Activated T-cell treated with anti-CD3 and anti-CD28 coated beads, Interleukin-2, amount 50 U/mL, for 72 hours (primary cell): Measurements from ENCODE around the gene MEAF6. TPM values are rescaled to one million over a fixed set of nuclear protein-coding genes. Genes with fewer than 3 reads are reported as not detected.

Experiments
- ATAC-seq, 2 donors: fragments of 150-1000 bp; cut with Tn5 transposase; replicated peaks in 1 of 2; 2 replicates each; pipeline ENCODE4 v1.10.0; 2021; ENCODE audit warnings: moderate library complexity in 2 of 2, mild to moderate bottlenecking in 1 of 2
- DNase-seq, 2 donors: peaks; one replicate each; pipeline ENCODE4 v3.0.0; 2021 to 2022; ENCODE audit warnings: mixed read lengths in 1 of 2
- H3K27ac Mint-ChIP-seq: one replicate; pipeline ENCODE4 v1.8.0; 2022; ENCODE audit warnings: mild to moderate bottlenecking, moderate library complexity, mixed read lengths
- H3K27me3 Mint-ChIP-seq: one replicate; pipeline ENCODE4 v1.8.0; 2022; ENCODE audit warnings: low read depth, mixed read lengths
- H3K36me3 Mint-ChIP-seq, 2 donors: one replicate each; pipeline ENCODE4 v1.8.0; 2022; ENCODE audit warnings: mixed read lengths in 2 of 2, mild to moderate bottlenecking in 1 of 2; ENCODE audit not compliant: insufficient read depth in 2 of 2
- H3K4me1 Mint-ChIP-seq: one replicate; pipeline ENCODE4 v1.8.0; 2022; ENCODE audit warnings: low read depth, mixed read lengths
- H3K4me3 Mint-ChIP-seq, 2 donors: one replicate each; pipeline ENCODE4 v1.8.0; 2022; ENCODE audit warnings: mild to moderate bottlenecking in 2 of 2, mixed read lengths in 2 of 2, moderate library complexity in 2 of 2
- H3K9me3 Mint-ChIP-seq, 2 donors: one replicate each; pipeline ENCODE4 v1.8.0; 2022; ENCODE audit warnings: mixed read lengths in 2 of 2
- total RNA-seq, 2 donors: library from RNA; stranded (reverse); gene quantifications; one replicate each; pipeline ENCODE4 v1.2.3, GENCODE V29; 2022

MEAF6 gene
- total RNA-seq, 2 donors from 2014 or later: 105 to 108 TPM

DNA sequence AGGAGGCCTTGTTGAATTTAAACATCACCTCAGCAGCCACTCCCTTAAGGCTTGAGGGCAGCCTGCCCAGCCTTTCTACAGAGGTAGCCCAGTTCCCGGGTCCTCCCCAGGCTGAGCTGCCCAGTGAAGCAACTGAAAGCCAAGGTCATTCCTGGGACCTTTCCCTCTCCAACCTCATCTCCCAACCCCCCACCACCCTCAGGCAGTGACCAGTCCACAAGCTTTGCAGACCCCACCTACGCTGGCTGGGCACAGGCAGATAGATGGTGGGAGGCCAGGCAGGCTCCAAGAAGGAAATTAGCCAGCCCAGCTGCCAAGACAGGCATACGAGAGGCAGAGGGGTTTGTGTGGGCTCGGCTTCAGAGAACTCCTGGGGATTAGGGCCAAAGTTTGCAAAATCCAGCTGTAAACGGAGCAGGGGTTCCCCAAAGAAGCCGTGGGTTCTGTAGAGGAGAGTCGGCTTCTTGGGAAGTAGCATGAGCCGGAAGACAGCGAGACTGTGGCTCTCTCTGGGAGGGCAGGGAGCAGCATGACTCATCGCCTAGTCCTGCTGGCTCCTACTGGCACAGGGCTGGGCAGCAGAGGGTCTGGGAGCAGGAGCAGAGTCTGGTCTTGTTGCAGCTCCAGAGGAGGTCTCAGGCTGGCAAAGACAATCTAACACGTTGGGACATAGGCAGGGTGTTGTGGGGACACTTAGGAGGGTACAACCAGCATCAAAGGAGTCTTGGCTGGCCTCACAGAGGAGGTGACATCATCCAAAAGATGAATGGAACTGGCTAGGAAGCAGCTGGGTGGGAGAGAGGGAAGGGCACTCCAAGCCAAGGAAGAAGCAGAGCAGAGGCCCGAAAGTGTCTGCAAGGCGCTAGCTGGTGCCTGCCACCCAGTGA, 43.0 kb downstream of the MEAF6 start:
- peak overlapping the region; percentile 61 for H3K27ac Mint-ChIP-seq

DNA sequence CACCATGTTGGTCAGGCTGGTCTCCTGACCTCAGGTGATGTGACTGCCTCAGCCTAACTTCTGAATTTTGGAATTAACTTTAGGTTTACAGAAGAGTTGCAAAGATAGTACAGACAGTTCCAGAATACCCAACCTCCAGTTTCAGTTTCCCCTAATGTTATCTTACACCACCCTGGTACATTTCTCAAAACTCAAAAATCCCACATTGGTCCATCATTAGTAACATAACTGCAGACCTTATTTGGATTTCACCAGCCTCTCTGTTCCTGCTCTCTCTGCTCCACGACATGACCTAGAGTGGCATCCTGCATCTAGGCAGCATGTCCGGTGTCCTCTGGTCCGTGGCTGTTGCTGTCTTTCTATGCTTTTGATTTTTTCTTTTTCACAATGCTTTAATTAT, 45.2 kb downstream of the MEAF6 start:
- Mint-ChIP-seq H3K4me1 (peaks cover 44% of the 10 kb centered on the region), H3K27ac (no peak overlapping the region), H3K27me3 (no peaks in the 10 kb centered on the region), H3K36me3 (no peaks in the 10 kb centered on the region), H3K9me3 (no peaks in the 10 kb centered on the region), H3K4me3 (peak overlapping the region in 1 of 2 donors; percentile 38)
- no peak for ATAC-seq
- DNase-seq: no peak

More for the DNA sequence above, 43.0 kb downstream of the MEAF6 start:
- peaks cover 7 to 8% of the 10 kb centered on the region in 2 donors for H3K36me3 Mint-ChIP-seq
- peak overlapping the region; percentile 87 to 91 for H3K4me3 Mint-ChIP-seq
- H3K27me3 Mint-ChIP-seq: no peaks in the 10 kb centered on the region
- H3K9me3 Mint-ChIP-seq: no peaks in the 10 kb centered on the region
- ATAC-seq: no peak
- DNase-seq: no peak
- H3K4me1 Mint-ChIP-seq: peaks cover 44% of the 10 kb centered on the region

DNA sequence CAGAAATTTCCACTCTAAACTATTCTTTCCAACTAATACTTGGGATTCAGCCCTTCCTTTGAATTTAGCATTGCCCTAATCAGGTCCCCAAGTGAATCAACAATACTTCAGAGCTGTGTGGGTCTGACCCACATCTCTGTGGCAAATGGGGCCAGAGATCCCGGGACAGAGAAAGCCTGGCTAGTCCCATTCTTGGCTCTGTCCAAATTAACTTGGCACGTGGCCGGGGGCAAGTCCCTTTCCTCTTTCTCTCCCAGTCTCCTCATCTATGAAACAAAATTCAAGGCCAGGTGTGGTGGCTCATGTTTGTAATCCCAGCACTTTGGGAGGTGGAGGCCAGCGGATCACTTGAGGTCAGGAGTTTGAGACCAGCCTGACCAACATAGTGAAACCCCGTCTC, 46.5 kb downstream of the MEAF6 start:
- no peak for ATAC-seq
- Mint-ChIP-seq H3K4me3 (no peak overlapping the region), H3K4me1 (peaks cover 35% of the 10 kb centered on the region), H3K27ac (no peak overlapping the region), H3K27me3 (no peaks in the 10 kb centered on the region), H3K36me3 (no peaks in the 10 kb centered on the region), H3K9me3 (no peaks in the 10 kb centered on the region)
- DNase-seq: no peak

DNA sequence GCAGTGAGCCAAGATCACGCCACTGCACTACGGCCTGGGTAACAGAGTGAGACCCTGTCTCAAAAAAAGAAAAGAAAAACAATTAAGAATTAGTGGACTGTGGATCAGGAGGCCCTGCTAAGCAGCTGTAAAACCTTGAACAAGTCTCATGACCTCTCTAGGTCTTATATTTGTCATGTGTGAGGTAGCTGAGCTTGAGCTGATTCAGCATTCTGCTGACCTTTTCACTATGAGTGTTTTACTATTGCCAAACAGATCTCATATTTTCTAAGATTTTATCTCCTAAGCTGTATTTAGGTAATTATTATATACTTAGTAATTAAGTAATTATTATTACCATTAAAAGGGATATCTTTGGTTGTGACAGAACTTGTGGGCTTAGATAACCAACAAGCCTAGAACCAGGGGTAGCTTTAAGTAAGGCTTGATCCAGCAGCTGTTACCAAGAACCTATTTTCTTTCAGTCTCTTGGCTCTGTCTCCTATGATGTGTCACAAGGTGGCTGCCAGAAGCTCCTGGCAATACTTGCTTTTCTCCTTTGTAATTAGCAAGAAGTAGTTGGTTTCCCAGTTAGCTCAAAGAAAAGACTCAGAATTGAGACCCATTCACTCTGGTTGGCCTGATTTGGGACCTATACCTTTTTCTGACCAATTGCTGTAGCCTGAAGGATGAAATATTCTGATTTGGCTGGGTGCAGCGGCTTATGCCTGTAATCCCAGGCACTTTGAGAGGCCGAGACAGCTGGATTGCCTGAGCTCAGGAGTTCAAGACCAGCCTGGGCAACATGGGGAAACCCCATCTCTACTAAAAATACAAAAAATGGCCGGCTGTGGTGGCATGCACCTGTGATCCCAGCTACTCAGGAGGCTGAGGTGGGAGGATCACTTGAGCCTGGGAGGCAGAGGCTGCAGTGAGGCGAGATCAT, 48.7 kb downstream of the MEAF6 start:
- Mint-ChIP-seq H3K36me3 (no peaks in the 10 kb centered on the region), H3K27ac (no peak overlapping the region), H3K9me3 (no peaks in the 10 kb centered on the region), H3K4me3 (no peak overlapping the region), H3K4me1 (peaks cover 15% of the 10 kb centered on the region), H3K27me3 (no peaks in the 10 kb centered on the region)
- DNase-seq (no peak), ATAC-seq (peak in 1 of 2 donors; percentile 70)

DNA sequence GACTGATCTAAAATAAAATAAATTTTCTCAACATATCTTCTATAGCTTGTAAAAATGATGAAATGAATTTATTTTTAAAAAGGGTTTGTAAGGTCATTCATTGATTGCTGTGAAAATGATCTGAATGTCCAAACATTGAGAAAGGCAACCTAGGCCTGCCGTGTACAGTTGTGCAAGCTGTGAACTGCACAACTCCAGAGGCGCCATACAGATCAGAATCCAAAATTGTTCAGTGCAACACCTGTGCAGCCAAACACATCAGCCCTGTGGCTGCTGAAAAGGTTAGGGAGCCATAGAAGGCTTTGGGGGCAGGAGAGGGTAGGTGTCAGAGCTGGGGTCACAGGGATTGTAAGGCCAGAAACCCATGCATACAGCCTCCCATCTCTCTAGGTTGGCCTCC, 50.1 kb downstream of the MEAF6 start:
- Mint-ChIP-seq H3K36me3 (no peaks in the 10 kb centered on the region), H3K4me3 (no peak overlapping the region), H3K27ac (no peak overlapping the region), H3K27me3 (no peaks in the 10 kb centered on the region), H3K9me3 (no peaks in the 10 kb centered on the region), H3K4me1 (peaks cover 3% of the 10 kb centered on the region)
- DNase-seq (no peak), ATAC-seq (no peak)

DNA sequence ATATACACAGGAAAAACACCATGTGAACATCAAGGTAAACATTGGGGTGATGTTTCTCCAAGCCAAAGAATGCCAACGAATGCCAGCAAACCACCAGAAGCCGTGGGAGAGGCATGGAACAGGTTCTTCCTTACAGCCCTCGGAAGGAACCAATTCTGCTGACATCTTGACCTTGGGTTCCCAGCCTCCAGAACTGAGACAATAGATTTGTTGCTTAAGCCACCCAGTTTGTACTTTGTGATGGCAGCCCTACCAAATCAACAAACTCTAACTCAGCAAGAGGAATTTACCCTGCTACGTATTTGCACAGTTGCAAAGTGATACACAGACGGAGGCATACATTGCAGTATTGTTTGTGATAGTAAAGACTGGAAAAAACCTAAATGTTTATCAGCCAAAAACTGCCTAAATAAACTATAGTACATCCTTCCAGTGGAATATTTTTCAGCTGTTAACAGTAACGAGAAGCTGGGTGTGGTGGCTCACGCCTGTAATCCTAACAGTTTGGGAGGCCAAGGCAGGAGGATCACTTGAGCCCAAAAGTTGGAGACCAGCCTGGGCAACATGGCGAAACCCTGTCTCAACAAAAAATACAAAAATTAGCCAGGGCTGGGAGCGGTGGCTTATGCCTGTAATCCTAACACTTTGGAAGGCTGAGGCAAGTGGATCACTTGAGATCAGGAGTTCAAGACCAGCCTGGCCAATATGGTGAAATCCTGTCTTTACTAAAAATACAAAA, 52.7 kb downstream of the MEAF6 start:
- no peak overlapping the region for H3K27ac Mint-ChIP-seq
- no peak overlapping the region for H3K4me3 Mint-ChIP-seq
- no peaks in the 10 kb centered on the region for H3K36me3 Mint-ChIP-seq
- H3K4me1 Mint-ChIP-seq: no peaks in the 10 kb centered on the region
- H3K9me3 Mint-ChIP-seq: no peaks in the 10 kb centered on the region
- no peak for ATAC-seq
- no peak for DNase-seq
- H3K27me3 Mint-ChIP-seq: no peaks in the 10 kb centered on the region

DNA sequence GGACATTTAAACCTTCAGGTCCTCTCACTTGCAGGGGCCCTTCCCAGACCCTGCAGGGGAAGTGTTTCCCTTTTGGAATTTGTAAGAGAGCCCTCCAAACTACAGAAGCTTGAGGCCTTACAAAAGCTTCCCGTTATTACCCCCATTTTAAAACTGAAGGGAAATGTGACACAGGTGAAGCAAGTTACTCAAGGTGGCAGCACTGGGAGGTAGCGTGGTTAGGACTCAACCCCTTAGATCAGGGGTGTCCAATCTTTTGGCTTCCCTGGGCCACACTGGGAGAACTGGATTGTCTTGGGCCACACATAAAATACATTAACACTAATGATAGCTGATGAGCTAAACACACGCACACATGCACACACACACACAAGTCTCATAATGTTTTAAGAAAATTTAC, 56.0 kb downstream of the MEAF6 start:
- Mint-ChIP-seq H3K4me3 (no peak overlapping the region), H3K9me3 (no peaks in the 10 kb centered on the region), H3K27ac (no peak overlapping the region), H3K27me3 (no peaks in the 10 kb centered on the region), H3K4me1 (peaks cover 6% of the 10 kb centered on the region), H3K36me3 (peaks cover 0 to 3% of the 10 kb centered on the region in 2 donors)
- ATAC-seq (no peak), DNase-seq (no peak)

DNA sequence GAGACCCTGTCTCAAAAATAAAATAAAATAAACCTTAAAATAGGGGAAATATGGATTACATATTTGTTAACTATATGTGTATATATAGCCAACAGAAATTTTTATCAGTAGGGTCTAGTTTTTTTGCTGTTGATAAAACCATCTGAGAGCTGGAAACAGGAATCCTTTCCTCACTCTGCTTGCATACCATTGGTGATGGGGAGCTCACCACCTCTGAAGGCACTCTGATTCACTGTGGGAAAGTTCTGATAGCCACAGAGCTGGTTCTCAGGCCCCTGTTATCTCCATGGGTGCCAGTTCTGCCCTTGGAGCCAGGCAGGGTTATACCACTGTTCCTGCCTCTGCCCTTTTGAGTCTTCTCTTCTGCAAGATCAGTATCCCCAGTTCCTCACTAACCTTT, 58.0 kb downstream of the MEAF6 start:
- Mint-ChIP-seq H3K27ac (no peak overlapping the region), H3K36me3 (peaks cover 0 to 3% of the 10 kb centered on the region in 2 donors), H3K9me3 (no peaks in the 10 kb centered on the region), H3K4me1 (peaks cover 6% of the 10 kb centered on the region), H3K27me3 (no peaks in the 10 kb centered on the region), H3K4me3 (no peak overlapping the region)
- ATAC-seq (no peak), DNase-seq (no peak)

DNA sequence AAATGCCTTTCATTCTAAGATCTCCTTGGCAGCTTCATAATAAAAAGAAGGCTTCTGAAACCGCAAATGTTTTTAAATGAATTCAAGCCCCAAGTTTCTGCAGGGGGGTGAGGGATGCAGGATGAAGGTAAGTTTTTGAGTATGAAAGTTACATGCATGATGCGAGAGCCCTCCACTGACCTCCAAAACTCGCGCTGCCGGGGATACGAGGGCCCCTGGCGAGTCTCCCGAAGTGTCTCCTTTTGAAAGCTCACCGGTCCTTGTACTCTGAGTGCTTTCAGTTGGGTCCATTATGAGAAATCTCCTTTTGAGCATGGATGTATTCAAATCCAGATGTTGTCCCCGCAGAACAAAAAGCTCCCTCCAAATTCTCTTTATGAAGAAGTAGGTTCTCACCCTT, 59.0 kb downstream of the MEAF6 start:
- Mint-ChIP-seq H3K27me3 (no peaks in the 10 kb centered on the region), H3K4me1 (peaks cover 8% of the 10 kb centered on the region), H3K4me3 (no peak overlapping the region), H3K36me3 (peaks cover 0 to 3% of the 10 kb centered on the region in 2 donors), H3K9me3 (no peaks in the 10 kb centered on the region), H3K27ac (no peak overlapping the region)
- ATAC-seq (no peak), DNase-seq (no peak)

DNA sequence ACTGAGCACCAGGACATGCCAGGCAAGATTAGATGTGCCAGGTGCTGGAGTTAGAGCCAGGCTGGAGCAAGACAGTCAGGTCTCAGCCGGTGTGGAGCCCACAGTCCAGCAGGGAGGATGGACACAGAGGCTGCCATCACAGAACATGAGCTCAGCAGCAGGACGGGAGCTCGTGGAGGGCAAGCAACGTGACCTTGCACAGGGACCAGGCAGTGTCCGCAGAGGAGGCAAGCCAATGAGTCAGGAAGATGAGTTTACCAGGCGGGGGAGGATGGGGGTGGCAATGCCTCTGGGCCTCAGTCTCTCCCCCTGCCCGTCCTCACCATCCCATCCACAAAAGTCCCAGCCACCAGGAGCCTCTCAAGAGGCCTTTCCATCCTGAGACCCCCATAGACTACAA, 60.9 kb downstream of the MEAF6 start:
- H3K36me3 Mint-ChIP-seq: peaks cover 0 to 3% of the 10 kb centered on the region in 2 donors
- DNase-seq (no peak), ATAC-seq (no peak)
- no peak overlapping the region for H3K4me3 Mint-ChIP-seq
- no peaks in the 10 kb centered on the region for H3K9me3 Mint-ChIP-seq
- H3K27ac Mint-ChIP-seq: no peak overlapping the region
- H3K27me3 Mint-ChIP-seq: no peaks in the 10 kb centered on the region
- H3K4me1 Mint-ChIP-seq: peaks cover 16% of the 10 kb centered on the region

DNA sequence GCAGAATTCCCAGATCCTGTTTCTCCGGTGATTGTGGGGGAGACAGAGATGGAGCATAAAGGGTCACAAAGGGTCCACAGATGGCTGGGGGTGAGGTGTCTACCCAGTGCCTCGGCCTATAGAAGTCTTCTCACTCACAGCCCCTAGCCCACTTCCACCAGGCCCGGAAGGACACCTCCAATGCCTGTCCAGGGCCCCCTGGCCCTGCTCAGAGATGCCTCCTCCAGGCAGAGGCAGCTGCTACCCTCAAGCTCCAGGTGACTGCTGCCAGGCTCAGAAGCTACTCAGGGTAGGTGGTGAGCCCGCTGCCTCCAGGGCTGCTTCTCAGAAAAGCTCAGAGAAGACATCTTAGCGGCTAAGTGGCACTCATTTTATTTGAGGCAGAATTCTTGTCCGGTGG, 62.1 kb downstream of the MEAF6 start:
- peaks cover 0 to 3% of the 10 kb centered on the region in 2 donors for H3K36me3 Mint-ChIP-seq
- no peak for ATAC-seq
- H3K27ac Mint-ChIP-seq: no peak overlapping the region

DNA sequence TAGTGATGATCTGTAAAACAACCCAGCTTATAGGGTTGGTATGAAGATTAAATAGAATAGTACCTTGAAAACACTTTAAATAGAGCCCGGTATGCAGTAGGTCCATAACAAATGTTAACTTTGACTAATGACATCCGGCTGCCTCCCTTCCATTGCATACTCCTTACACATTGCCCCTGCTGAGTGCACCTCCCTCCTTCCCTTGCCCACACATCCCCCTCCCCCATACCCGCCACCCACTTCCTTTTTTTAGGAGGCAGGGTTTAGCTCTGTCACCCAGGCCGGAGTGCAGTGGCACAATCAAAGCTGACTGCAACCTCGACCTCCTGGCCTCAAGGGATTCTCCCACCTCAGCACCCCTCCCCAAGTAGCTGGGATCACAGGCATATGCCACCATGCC, 64.6 kb downstream of the MEAF6 start:
- H3K36me3 Mint-ChIP-seq: peaks cover 0 to 2% of the 10 kb centered on the region in 2 donors
- DNase-seq (peak; percentile 35 to 41), ATAC-seq (peak; percentile 51 to 55)
- no peaks in the 10 kb centered on the region for H3K9me3 Mint-ChIP-seq
- no peak overlapping the region for H3K27ac Mint-ChIP-seq
- H3K27me3 Mint-ChIP-seq: peaks cover 13% of the 10 kb centered on the region
- H3K4me3 Mint-ChIP-seq: peak overlapping the region in 1 of 2 donors; percentile 1
- peaks cover 14% of the 10 kb centered on the region for H3K4me1 Mint-ChIP-seq

More for the DNA sequence above, 62.1 kb downstream of the MEAF6 start:
- no peak for DNase-seq
- Mint-ChIP-seq H3K27me3 (no peaks in the 10 kb centered on the region), H3K4me1 (peaks cover 16% of the 10 kb centered on the region), H3K9me3 (no peaks in the 10 kb centered on the region), H3K4me3 (no peak overlapping the region)
